Measurements from ENCODE around the gene TMEM178B. TPM values are rescaled to one million over a fixed set of nuclear protein-coding genes. Genes with fewer than 3 reads are reported as not detected.

Gene TMEM178B
- polyA plus RNA-seq, 4 donors, result 0.21 to 0.76 (median 0.54) TPM

GRCh38 chr7:141251957-141252356, 178.1 kb downstream of the TMEM178B start:
- no peak for DNase-seq (ENCODE audit: low read depth in 4 of 4, low spot score in 3 of 4)

- DNase-seq (ENCODE audit: low read depth in 4 of 4, low spot score in 3 of 4), result no peak
Measured at GRCh38 chr7:141257597-141257996, 183.7 kb downstream of the TMEM178B start.

DNA sequence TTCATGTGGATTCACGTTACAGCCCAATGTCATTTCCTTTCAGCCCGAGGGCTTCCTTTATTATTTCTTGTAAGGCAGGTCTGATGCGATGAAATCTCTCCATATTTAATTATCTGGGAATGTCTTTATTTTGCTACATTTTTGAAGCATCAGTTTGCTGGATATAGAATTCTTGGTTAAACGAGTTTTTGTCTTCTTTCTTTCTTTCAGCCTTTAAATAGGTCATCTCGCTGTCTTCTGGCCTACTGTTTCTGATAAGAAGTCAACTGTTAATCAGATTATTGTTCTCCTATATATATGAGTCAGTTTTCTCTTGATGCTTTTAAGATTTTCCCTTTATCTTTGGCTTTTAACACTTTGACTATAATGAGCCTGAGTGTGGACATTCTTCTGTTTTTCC, 184.7 kb downstream of the TMEM178B start:
- DNase-seq (ENCODE audit: low read depth in 4 of 4, low spot score in 3 of 4), result no peak

DNA sequence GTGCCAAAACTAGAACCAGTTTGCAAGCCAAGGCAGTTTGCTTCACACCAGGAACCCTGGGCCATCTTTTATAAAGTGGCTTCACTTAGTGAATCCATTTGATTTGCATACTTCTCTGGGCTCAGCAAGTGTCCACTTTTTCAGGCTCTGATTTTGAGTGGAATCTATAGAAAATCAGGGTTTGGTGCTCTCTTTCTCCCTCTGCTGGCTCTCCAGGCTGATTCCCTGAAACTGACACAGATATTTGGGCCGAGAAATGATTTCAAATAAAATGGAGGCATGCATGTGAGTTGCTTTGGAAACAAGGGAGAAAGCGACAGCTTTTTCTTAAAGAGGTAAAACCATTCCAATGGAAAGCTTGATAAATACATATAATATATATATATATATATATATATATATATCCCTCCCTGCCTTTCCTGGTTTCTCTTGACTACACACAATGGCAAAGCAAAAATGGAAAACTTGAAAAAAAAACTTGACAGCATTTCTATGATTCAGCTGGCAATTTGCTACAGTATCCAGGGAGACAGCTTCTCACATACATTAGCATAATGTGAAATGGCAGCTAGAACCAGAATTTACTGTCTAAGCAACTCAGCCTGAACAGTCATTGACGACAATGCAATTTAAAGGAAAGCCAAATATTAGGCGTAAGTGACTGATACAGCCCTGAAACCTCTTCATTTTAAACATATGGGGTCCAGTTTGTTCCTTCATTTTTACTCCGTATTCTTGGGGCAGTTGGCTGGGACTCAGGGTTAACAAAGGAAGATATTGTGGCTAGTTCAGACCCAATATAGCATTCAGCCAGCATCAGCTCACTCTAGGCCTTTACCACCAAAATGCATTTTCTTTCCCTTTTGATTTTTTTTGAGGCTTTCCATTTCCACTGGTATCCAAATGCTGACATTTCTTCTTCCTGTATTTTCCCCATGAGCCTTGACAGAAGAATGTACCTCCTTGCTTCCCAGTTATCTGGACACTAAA, 188.5 kb downstream of the TMEM178B start:
- no peak for DNase-seq (ENCODE audit: low read depth in 4 of 4, low spot score in 3 of 4)

- no peak for DNase-seq (ENCODE audit: low read depth in 4 of 4, low spot score in 3 of 4)
Measured at GRCh38 chr7:141263508-141263907, 189.6 kb downstream of the TMEM178B start.

DNA sequence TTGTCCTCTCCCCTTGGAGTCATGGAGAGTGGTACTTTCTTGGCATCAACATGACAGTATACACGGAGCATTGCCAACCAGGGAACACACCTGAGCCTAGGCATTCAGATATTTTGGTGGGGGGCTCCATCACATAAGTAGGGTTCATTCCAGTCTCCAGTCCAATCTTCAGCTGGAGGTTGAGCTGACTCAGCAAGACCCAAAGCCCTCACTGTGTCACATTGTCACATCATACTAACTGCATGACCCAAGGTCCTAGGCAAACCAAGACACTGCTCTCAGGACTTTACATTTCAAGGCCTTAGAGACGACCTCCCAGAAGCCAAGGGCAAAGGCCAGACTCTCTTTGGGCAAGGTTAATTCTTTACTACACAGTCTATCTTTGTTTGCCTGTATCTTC, 190.1 kb downstream of the TMEM178B start:
- DNase-seq (ENCODE audit: low read depth in 4 of 4, low spot score in 3 of 4), result no peak

GRCh38 chr7:141264511-141264910, 190.6 kb downstream of the TMEM178B start:
- DNase-seq (ENCODE audit: low read depth in 4 of 4, low spot score in 3 of 4), result no peak

DNA sequence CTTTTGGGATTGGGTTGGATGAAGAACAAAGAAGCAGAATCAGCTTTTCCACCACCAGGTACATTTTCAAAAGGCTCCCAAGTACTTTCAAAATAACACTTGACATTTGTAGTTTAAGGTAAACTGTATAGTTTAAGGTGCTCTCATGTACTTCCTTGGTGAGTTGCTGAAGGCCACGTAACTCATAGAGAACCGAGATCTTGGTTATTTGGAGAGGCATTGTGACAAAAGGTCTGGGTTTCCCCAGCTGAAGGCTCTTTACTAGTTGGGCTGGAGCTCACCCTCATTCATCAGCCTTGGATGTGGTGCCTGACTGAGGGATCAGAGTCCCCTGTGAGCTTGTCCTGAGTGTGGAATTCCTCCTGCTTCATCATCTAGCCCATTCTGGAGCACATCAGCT, 191.8 kb downstream of the TMEM178B start:
- no peak for DNase-seq (ENCODE audit: low read depth in 4 of 4, low spot score in 3 of 4)

DNA sequence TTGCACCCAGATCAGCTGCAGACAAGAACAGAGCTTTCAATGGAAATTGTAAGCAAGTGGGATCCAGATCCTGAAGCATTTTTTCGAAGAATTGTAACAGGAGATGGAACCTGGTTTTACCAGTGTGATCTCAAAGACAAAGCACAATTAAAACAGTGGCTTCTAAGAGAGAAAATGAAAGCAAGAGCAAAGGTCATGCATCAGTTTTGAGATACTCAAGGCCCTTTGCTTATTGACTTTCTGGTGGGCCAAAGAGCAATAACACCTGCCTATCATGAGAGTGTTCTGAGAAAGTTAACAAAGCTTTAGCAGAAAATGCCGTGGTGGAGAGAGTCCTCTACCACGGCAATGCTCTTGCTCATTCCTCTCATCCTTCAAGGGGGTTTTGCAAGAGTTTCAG, 194.8 kb downstream of the TMEM178B start:
- DNase-seq (ENCODE audit: low read depth in 4 of 4, low spot score in 3 of 4), result no peak

- DNase-seq (ENCODE audit: low read depth in 4 of 4, low spot score in 3 of 4), result no peak
Measured at GRCh38 chr7:141271451-141271850, 197.6 kb downstream of the TMEM178B start.

GRCh38 chr7:141272417-141272816, 198.6 kb downstream of the TMEM178B start:
- DNase-seq (ENCODE audit: low read depth in 4 of 4, low spot score in 3 of 4), result no peak

- DNase-seq (ENCODE audit: low read depth in 4 of 4, low spot score in 3 of 4), result no peak
Measured at GRCh38 chr7:141275350-141275749, 201.5 kb downstream of the TMEM178B start.

GRCh38 chr7:141276031-141276430, 202.2 kb downstream of the TMEM178B start:
- DNase-seq (ENCODE audit: low read depth in 4 of 4, low spot score in 3 of 4), result no peak

DNA sequence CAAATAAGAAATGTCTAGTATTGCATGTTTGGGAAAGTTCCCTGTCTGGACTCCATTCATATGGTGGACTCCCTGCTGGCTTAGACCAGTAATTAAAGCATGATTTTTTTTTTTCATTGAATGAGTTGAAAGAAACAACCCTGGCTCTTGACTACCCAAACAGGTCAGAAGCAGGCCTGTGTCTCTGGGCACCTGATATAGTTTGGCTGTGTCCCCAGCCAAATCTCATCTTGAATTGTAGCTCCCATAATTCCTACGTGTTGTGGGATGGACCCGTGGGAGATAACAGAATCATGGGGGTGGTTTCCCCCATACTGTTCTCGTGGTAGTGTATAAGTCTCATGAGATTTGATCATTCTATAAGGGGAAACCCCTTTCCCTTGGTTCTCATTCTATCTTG, 206.2 kb downstream of the TMEM178B start:
- DNase-seq (ENCODE audit: low read depth in 4 of 4, low spot score in 3 of 4), result no peak

GRCh38 chr7:141281311-141281710, 207.4 kb downstream of the TMEM178B start:
- DNase-seq (ENCODE audit: low read depth in 4 of 4, low spot score in 3 of 4), result no peak

DNA sequence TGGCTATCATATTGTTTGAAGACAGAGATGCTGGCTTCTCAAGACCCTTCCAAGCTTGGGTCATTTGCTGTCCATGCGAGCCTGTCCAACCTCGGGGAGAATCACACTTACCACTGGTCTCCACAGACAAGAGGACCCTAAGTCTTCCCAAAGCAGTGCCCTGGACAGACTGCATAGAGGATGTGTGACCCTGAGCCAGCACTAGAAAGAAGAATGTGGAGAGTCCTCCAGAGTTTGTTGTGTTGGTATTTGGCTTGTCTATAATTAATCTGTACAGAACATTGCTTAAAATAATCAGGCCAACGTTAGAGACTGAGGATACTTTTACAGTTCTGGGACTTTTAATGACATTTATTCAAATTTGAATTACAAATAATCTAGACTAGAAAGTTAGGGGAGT, 212.7 kb downstream of the TMEM178B start:
- no peak for DNase-seq (ENCODE audit: low read depth in 4 of 4, low spot score in 3 of 4)

- DNase-seq (ENCODE audit: low read depth in 4 of 4, low spot score in 3 of 4), result no peak
Measured at GRCh38 chr7:141287936-141288335, 214.1 kb downstream of the TMEM178B start.

- no peak for DNase-seq (ENCODE audit: low read depth in 4 of 4, low spot score in 3 of 4)
Measured at GRCh38 chr7:141288626-141289025, 214.8 kb downstream of the TMEM178B start.

- DNase-seq (ENCODE audit: low read depth in 4 of 4, low spot score in 3 of 4), result no peak
Measured at GRCh38 chr7:141290365-141290764, 216.5 kb downstream of the TMEM178B start.

GRCh38 chr7:141290973-141291372, 217.1 kb downstream of the TMEM178B start:
- DNase-seq (ENCODE audit: low read depth in 4 of 4, low spot score in 3 of 4), result no peak

DNA sequence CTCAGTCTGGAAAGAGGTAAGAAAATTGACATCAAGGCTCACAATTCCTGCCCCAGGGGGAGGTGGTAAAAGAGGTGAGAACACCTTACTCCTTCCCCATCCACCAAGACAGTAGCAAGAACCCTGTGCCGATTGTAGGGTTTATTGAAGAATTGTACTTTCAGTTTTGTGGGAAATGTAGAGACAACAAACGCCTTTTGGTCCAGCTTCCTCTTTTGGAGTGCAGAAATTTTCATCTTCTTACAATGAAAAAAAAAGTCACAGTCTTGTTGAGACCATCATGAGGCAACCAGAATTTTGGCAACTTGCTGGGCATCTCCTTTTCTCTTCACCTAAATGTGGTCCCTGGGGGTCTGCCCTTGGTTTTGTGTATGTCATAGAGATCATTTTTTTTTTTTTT, 217.7 kb downstream of the TMEM178B start:
- no peak for DNase-seq (ENCODE audit: low read depth in 4 of 4, low spot score in 3 of 4)

- no peak for DNase-seq (ENCODE audit: low read depth in 4 of 4, low spot score in 3 of 4)
Measured at GRCh38 chr7:141294143-141294829, 220.4 kb downstream of the TMEM178B start.

Data from left renal pelvis (tissue), 4 donors.